Measurements from ENCODE around the gene PCYT1A.

DNA sequence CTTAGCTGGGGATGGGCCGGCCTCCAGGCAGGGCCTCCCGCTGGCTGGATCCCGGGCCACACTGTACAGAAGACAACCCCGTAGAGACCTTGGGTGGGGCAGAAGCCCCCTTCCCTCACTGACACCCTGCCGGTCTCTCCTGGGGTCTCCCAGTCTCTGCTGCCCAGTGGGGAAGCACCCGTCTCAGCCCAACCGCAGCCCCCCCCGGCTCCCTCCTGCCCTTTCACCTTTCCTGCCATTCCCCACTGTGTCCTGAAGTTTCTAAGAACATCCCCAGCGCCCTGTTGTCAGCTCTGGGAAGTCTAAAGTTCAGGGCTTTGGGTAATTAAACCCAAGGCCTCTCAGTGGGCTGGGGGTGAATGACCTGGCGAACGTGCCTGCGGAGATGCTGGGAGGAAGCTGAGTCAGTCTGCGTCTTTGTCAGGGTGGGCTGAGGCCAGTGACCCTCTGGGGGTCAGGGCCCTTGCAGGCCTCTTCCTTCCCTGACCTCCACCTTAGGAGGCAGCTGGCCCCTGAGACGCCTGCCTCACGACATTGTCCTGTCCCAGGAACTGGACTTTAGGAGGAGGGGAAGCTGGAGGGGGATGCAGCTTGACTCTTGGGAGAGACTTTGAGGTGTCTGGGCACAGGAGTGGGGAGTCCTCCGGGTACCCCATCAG is 72.6 kb downstream of the PCYT1A start:
- TF ChIP-seq SIN3A (IDR thresholded peaks at IDR 0.05; ENCODE audit: borderline replicate concordance, insufficient read depth, low read depth, low read length) (no peak), TCF7L2 (IDR thresholded peaks at IDR 0.05; ENCODE audit: low read depth, low read length) (no peak)
